ELR (cell line): ENCODE measurements around the gene AGFG1.
A peak's percentile ranks its signal among the peaks of the same experiment; 100 is the strongest.
"Not testable (repeated sequence)": the region's sequence is repeated elsewhere in the genome, so short reads cannot be mapped to it uniquely, and the experiment has no call there.

ENCODE experiments used
- DNase-seq: peaks from one replicate; pipeline ENCODE4 v3.0.0-alpha.2; 2015; ENCODE audit warnings: low read depth

AGFG1 gene

GRCh38 chr2:227540352-227540751 lies 68.4 kb downstream of the AGFG1 start:
- DNase-seq, result not testable (repeated sequence)

DNA sequence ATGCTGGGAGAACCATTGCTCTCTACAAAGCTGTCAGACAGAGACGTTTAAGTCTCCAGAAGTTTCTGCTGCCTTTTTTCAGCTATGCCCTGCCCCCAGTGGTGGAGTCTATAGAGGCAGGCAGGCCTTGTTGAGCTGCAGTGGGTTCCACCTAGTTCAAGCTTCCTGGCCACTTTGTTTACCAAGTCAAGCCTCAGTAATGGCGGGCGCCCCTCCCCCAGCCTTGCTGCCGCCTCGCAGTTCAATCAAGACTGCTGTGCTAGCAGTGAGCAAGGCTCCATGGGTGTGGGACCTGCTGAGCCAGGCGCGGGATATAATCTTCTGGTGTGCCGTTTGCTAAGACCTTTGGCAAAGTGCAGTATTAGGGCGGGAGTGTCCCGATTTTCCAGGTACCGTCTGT lies 74.0 kb downstream of the AGFG1 start:
- peak; percentile 41 for DNase-seq

- DNase-seq, result no peak
These were observed 79.9 kb downstream of the AGFG1 start for GRCh38 chr2:227551836-227552235.

DNA sequence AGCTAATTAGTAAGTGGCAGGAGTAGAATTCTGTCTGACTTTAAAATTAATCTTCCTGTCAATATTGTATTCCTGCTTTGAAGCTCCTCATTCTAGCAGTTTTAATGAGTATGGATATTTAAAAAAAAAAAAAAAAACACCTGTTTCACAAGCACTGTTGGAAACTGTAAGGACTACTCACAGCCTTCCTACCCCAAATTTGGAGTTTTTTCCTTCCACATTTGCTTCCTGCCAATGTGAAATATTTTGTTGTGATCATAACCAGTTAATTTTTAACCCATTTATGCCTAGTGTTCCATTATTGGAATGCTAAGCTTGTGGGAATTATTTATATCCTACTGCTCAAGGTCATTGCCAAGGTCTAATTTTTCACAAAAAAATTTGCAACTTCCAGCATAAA lies 90.6 kb downstream of the AGFG1 start:
- DNase-seq, result no peak

DNA sequence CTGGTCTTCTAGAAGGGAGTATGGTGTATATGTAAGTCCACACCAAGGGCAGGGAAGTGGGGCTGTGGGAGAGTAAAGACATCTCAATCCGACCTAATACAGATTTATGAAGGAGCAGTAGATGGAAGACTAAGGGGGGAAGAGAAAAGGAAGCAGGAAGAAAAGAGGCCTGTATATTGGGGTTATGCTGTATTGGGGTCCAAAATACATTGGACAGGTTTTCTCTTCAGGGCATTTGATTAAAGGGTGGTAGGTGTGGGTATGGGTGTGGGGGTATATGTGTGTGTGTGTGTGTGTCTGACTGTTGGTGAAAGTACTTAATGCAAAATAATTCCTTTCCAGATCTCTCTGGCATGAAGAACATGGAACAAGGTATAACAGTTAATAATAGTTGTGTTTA lies 93.1 kb downstream of the AGFG1 start:
- no peak for DNase-seq

- no peak for DNase-seq
These were observed 94.1 kb downstream of the AGFG1 start for GRCh38 chr2:227566012-227566411.

- no peak for DNase-seq
These were observed 96.9 kb downstream of the AGFG1 start for GRCh38 chr2:227568852-227569169.

DNA sequence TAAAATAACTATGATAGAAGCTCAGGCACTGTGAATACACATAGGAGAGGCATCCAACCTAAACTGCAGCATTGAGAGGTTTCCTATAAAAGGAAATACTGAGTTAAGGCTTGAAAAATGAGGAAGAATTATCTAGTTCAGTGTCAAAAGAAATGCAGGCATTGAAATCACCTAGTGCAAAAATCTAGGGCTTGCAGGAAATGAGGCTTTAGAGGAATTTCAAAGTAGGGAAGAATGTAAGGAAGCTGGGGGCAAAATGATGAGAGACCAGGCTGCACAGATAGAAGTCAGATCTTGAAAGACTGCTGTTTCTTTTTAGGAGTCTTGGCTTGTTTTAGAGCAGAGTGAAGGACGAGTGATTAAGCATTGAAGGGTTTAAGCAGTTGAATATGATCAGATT lies 98.7 kb downstream of the AGFG1 start:
- no peak for DNase-seq

DNA sequence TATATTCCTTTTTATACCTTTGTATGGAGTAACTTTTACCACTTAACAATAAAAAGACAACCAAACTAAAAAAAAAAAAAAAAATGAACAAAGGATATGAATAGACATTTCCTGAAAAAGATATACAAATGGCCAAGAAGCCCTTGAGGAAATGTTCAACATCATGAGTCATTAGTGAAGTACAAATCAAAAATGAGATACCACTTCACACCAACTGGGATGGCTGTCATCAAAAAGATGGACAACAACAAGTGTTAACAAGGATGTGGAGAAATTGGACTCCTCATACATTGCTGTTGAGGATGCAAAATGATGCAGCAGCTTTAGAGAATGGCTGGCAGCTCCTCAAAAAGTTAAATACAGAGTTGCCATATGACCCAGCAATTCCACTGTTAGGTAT lies 104.2 kb downstream of the AGFG1 start:
- no peak for DNase-seq

- no peak for DNase-seq
These were observed 104.9 kb downstream of the AGFG1 start for GRCh38 chr2:227576812-227577211.

DNA sequence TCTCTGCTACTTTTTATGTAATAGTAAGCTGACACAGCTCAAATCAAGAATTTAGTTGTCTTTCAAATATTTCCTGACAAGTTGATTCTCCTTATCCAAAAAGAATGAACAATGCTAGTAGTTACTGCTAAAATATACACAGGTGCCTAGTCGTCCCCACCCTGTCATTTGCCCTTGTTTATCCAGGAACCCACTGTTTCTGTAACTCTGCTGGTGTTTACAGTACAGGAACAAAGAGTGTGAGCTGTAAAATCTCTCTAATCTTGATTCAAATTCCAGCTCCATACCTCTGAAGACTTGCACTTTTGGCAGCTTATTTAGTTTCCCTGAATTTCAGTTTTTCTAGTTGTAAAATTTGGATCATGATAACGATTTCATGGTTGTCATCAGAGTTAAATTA lies 105.6 kb downstream of the AGFG1 start:
- no peak for DNase-seq

DNA sequence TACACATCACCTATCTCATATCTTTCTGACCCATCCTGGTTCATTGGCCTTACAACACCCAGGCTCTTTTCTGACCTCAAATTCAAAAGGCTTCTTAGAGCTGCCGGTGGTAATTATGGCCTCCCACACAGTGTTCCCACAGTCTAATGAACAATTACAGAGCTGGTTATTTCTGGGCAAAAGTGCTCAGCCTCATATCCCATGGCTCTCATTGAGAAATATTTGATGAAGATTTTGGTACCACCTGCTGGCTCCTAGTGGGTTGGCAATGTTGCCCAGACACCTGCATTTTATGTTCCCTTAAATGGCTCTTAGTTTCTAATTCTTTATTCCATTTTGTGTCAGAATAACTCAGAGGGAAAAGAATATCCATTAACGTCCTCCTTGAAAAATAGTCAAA lies 106.7 kb downstream of the AGFG1 start:
- DNase-seq, result no peak

DNA sequence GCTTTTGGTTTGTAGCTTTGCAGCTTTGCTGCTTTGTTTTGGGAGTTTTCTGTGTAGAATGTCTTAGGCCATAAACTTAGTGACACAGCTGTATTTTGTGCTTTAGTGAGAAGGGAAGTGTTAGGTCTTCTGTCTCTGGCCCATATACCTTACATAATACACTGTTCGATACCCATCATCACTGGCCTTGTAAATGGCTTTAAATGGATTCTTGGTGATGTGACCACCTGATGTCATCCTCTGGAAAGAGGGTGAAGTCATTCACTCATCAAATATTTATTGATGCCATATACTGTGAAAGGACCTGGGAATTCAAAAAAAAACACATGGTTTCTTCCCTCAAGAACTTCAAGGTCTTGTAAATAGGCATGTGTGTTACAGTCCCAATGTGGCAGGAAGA lies 107.8 kb downstream of the AGFG1 start:
- DNase-seq, result no peak

- no peak for DNase-seq
These were observed 110.4 kb downstream of the AGFG1 start for GRCh38 chr2:227582369-227582768.

DNA sequence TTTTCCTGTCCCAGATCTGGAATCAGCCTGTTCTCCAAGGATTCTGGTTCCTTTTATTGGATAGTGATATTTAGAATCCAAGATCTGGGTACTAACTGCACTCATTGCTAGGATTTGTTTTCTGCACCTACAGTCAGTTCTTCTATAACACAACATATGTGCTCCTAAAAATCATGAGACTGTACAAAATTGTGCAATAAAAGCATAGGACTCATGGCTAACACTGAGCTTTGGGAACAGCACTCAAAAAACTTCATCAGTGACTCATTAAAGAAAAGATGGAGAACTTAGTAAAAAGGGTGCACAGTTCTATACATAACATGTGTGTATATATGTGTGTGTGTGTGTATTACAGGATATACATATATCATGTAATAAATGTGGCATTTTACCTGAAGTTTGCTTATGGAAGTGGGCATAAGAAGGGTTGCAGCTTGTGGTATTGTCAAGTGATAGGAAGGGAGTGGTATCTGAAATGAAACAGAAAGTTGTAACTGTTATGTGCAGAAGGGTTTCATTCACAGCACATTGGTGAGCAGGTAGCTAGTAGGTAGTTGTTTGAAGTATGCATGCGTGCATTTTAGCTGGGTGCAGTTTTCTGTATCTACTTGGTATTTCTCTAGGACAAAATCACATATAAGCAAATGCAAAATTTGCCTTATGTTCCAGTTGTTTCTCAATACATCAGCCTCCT lies 120.9 kb downstream of the AGFG1 start:
- DNase-seq, result no peak

DNA sequence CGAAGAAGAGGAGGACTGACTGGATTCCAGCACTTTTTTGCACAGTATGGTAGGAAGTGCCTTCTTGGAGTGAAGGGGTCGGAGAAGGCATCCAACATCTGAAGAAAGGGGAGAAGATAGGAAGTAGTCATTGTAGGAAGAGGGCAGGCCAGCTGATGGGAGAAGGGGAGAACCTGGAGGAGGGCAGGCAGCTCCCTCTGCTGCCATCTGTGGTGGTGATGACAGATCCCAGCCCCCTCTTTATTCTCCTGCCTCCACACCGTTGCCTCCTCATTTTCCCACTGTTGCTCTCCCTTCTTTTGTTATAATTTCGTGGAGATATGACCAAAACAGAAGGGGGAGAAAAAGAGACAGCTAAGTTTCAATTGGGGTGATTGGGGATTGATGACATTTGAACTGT lies 123.8 kb downstream of the AGFG1 start:
- no peak for DNase-seq

GRCh38 chr2:227597036-227597435 lies 125.1 kb downstream of the AGFG1 start:
- no peak for DNase-seq

GRCh38 chr2:227597998-227598397 lies 126.0 kb downstream of the AGFG1 start:
- peak; percentile 47 for DNase-seq

- DNase-seq, result not testable (repeated sequence)
These were observed 127.0 kb downstream of the AGFG1 start, which contains the start of gene SCYGR2 for GRCh38 chr2:227598835-227599503. SCYGR2 (plus strand) TSS chr2:227598893; CDS start chr2:227598893, 0 bp downstream.

DNA sequence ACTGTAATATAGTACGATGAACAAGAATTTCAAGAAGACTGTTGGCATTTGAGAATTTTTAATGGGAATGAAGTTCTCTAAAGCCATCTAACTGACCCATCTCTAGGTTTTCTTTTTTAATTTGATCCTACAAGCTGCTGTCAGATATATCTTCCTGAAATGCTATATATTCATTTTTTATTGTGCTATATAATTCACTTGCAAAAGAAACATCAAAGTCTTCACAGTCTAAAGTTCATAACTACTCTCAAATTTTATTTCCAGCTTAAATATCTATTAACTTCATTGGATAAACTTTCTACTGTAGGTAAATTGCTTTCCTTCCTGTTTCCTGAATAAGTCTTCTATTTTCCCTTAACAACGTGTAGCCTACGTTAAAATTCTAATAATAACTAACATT lies 130.4 kb downstream of the AGFG1 start:
- no peak for DNase-seq

GRCh38 chr2:227606476-227606875 lies 134.5 kb downstream of the AGFG1 start:
- DNase-seq, result no peak

- DNase-seq, result peak; percentile 26
These were observed 136.0 kb downstream of the AGFG1 start for GRCh38 chr2:227607941-227608340.

- DNase-seq, result no peak
These were observed 136.8 kb downstream of the AGFG1 start for GRCh38 chr2:227608561-227609338.
